Effector memory CD4-positive, alpha-beta T cell (primary cell): ENCODE data around the gene ETV2.
A peak's percentile ranks its signal among the peaks of the same experiment; 100 is the strongest.
"Not testable (repeated sequence)": the region's sequence is repeated elsewhere in the genome, so short reads cannot be mapped to it uniquely, and the experiment has no call there.

ENCODE experiments used
- DNase-seq, 3 donors: peaks; one replicate each; pipeline ENCODE4 v3.0.0-alpha.2; 2020
- H3K27ac ChIP-seq: 2 replicates; pipeline ENCODE4 v1.7.0; 2013; ENCODE audit warnings: mild to moderate bottlenecking, low read length, moderate library complexity; ENCODE audit not compliant: insufficient read depth, poor library complexity, severe bottlenecking
- H3K27me3 ChIP-seq: replicated peaks from 2 replicates; pipeline ENCODE4 v1.7.0; 2013; ENCODE audit warnings: mild to moderate bottlenecking, low read length; ENCODE audit not compliant: insufficient read depth, control insufficient read depth, poor library complexity, severe bottlenecking
- H3K36me3 ChIP-seq: 2 replicates; pipeline ENCODE4 v1.7.0; 2013; ENCODE audit warnings: mild to moderate bottlenecking, low read length, moderate library complexity; ENCODE audit not compliant: control insufficient read depth, insufficient read depth
- H3K4me1 ChIP-seq: 2 replicates; pipeline ENCODE4 v1.7.0; 2013; ENCODE audit warnings: low read length, mild to moderate bottlenecking; ENCODE audit not compliant: control insufficient read depth, insufficient read depth, poor library complexity, severe bottlenecking
- H3K4me3 ChIP-seq: 2 replicates; pipeline ENCODE4 v1.7.0; 2013; ENCODE audit warnings: low read length, low read depth, mild to moderate bottlenecking; ENCODE audit not compliant: insufficient read depth, poor library complexity, severe bottlenecking
- H3K9me3 ChIP-seq: 2 replicates; pipeline ENCODE4 v1.7.0; 2013; ENCODE audit warnings: mild to moderate bottlenecking, low read length, moderate library complexity; ENCODE audit not compliant: control insufficient read depth

Gene ETV2

GRCh38 chr19:35670686-35671085 lies 29.1 kb downstream of the ETV2 start:
- H3K36me3 ChIP-seq: no peaks in the 10 kb centered on the region

GRCh38 chr19:35671818-35672217 lies 30.3 kb downstream of the ETV2 start:
- Histone ChIP-seq H3K27ac (no peak overlapping the region), H3K27me3 (no peaks in the 10 kb centered on the region), H3K4me3 (no peak overlapping the region), H3K9me3 (no peaks in the 10 kb centered on the region), H3K36me3 (no peaks in the 10 kb centered on the region), H3K4me1 (peaks cover 8% of the 10 kb centered on the region)
- DNase-seq: no peak

More at GRCh38 chr19:35670686-35671085, 29.1 kb downstream of the ETV2 start:
- Histone ChIP-seq H3K4me1 (peaks cover 8% of the 10 kb centered on the region), H3K27me3 (no peaks in the 10 kb centered on the region), H3K9me3 (no peaks in the 10 kb centered on the region), H3K4me3 (no peak overlapping the region), H3K27ac (no peak overlapping the region)
- DNase-seq: no peak

- H3K4me1 ChIP-seq: peaks cover 8% of the 10 kb centered on the region
- H3K4me3 ChIP-seq: peak overlapping the region; percentile 52
- DNase-seq: peak; percentile 4 to 5 (median 5)
- H3K27ac ChIP-seq: no peak overlapping the region
- no peaks in the 10 kb centered on the region for H3K27me3 ChIP-seq
- H3K36me3 ChIP-seq: no peaks in the 10 kb centered on the region
- H3K9me3 ChIP-seq: no peaks in the 10 kb centered on the region
Observed at GRCh38 chr19:35673121-35673804, 31.7 kb downstream of the ETV2 start.

GRCh38 chr19:35675589-35676140 lies 34.1 kb downstream of the ETV2 start:
- no peak overlapping the region for H3K27ac ChIP-seq
- H3K9me3 ChIP-seq: no peaks in the 10 kb centered on the region
- H3K4me1 ChIP-seq: peaks cover 8% of the 10 kb centered on the region
- no peaks in the 10 kb centered on the region for H3K36me3 ChIP-seq
- DNase-seq: no peak
- H3K27me3 ChIP-seq: no peaks in the 10 kb centered on the region
- no peak overlapping the region for H3K4me3 ChIP-seq

- H3K27ac ChIP-seq: no peak overlapping the region
- H3K36me3 ChIP-seq: no peaks in the 10 kb centered on the region
- no peaks in the 10 kb centered on the region for H3K4me1 ChIP-seq
- no peak overlapping the region for H3K4me3 ChIP-seq
- no peak for DNase-seq
- no peaks in the 10 kb centered on the region for H3K27me3 ChIP-seq
- no peaks in the 10 kb centered on the region for H3K9me3 ChIP-seq
Observed at GRCh38 chr19:35689836-35690235, 48.3 kb downstream of the ETV2 start.

- not testable (repeated sequence) for H3K27me3 ChIP-seq, H3K4me3 ChIP-seq, H3K9me3 ChIP-seq, DNase-seq, H3K4me1 ChIP-seq, H3K36me3 ChIP-seq, H3K27ac ChIP-seq
Observed at GRCh38 chr19:35691106-35691505, 49.6 kb downstream of the ETV2 start.

GRCh38 chr19:35692010-35692409 lies 50.5 kb downstream of the ETV2 start:
- DNase-seq: no peak
- Histone ChIP-seq H3K4me1 (no peaks in the 10 kb centered on the region), H3K36me3 (no peaks in the 10 kb centered on the region)

GRCh38 chr19:35693422-35693821 lies 51.9 kb downstream of the ETV2 start:
- Histone ChIP-seq H3K4me1 (no peaks in the 10 kb centered on the region), H3K27me3 (no peaks in the 10 kb centered on the region), H3K4me3 (no peak overlapping the region), H3K9me3 (no peaks in the 10 kb centered on the region), H3K36me3 (no peaks in the 10 kb centered on the region), H3K27ac (no peak overlapping the region)
- DNase-seq: no peak

More at GRCh38 chr19:35692010-35692409, 50.5 kb downstream of the ETV2 start:
- H3K27me3 ChIP-seq: no peaks in the 10 kb centered on the region
- H3K27ac ChIP-seq: no peak overlapping the region
- no peak overlapping the region for H3K4me3 ChIP-seq
- no peaks in the 10 kb centered on the region for H3K9me3 ChIP-seq

GRCh38 chr19:35693835-35694599 lies 52.5 kb downstream of the ETV2 start:
- H3K27ac ChIP-seq: no peak overlapping the region
- H3K27me3 ChIP-seq: no peaks in the 10 kb centered on the region
- H3K36me3 ChIP-seq: no peaks in the 10 kb centered on the region
- DNase-seq: peak; percentile 75 to 83 (median 80)
- no peak overlapping the region for H3K4me3 ChIP-seq
- H3K4me1 ChIP-seq: no peaks in the 10 kb centered on the region
- H3K9me3 ChIP-seq: no peaks in the 10 kb centered on the region
